Cardiac muscle cell (in vitro differentiated cells and primary cell): Measurements from ENCODE around the gene KLK5. TPM values are rescaled to one million over a fixed set of nuclear protein-coding genes. Genes with fewer than 3 reads are reported as not detected.
"Not testable (repeated sequence)": the region's sequence is repeated elsewhere in the genome, so short reads cannot be mapped to it uniquely, and the experiment has no call there.

Experiments
- DNase-seq, 2 donors: peaks; one replicate each; pipeline versions ENCODE4 v3.0.0 to v3.0.0-alpha.2; 2010 to 2017; ENCODE audit warnings: low read depth in 1 of 2, low spot score in 1 of 2
- H3K27ac ChIP-seq: fragments of 200-600 bp; sonication (generic); 2 replicates; pipeline ENCODE4 v1.5.1; 2016
- H3K27me3 ChIP-seq: fragments of 200-600 bp; sonication (generic); 2 replicates; pipeline ENCODE4 v1.6.0; 2016; ENCODE audit warnings: control low read depth
- H3K36me3 ChIP-seq: fragments of 200-600 bp; sonication (generic); 2 replicates; pipeline ENCODE4 v1.5.1; 2016; ENCODE audit warnings: control low read depth
- H3K4me1 ChIP-seq: fragments of 200-600 bp; sonication (generic); 2 replicates; pipeline ENCODE4 v1.8.1; 2017; ENCODE audit warnings: low read depth, mild to moderate bottlenecking, mixed run types
- H3K4me3 ChIP-seq: fragments of 200-600 bp; sonication (generic); 2 replicates; pipeline ENCODE4 v1.5.1; 2016; ENCODE audit warnings: mild to moderate bottlenecking
- H3K9me3 ChIP-seq: fragments of 200-600 bp; sonication (generic); 2 replicates; pipeline ENCODE4 v1.5.1; 2017; ENCODE audit warnings: low read depth, mild to moderate bottlenecking, control low read depth
- CTCF ChIP-seq: IDR thresholded peaks from 2 replicates; pipeline ENCODE4 v1.5.1; 2012; ENCODE audit warnings: low read depth, mild to moderate bottlenecking, low read length
- polyA plus RNA-seq: library from polyadenylated mRNA; unstranded; fragments of >200 nt; fragmentation: Nextera tagmentation; extraction: Ambion mirVana; gene quantifications from 2 replicates; pipeline ENCODE4 v1.2.1, GENCODE V29; 2016
- total RNA-seq: library from RNA; depleted of rRNA; stranded (reverse); fragments of >200 nt; gene quantifications from 2 replicates; pipeline ENCODE4 v1.2.3, GENCODE V29; 2016

Gene KLK5
- total and polyA plus RNA-seq, 2 experiments from 2014 or later = not detected

- no peak overlapping the region for H3K4me3 ChIP-seq
- no peaks in the 10 kb centered on the region for H3K4me1 ChIP-seq
- H3K9me3 ChIP-seq = no peaks in the 10 kb centered on the region
- DNase-seq = no peak
- no peaks in the 10 kb centered on the region for H3K27me3 ChIP-seq
- no peak overlapping the region for H3K27ac ChIP-seq
- no peak for TF ChIP-seq CTCF
- H3K36me3 ChIP-seq = no peaks in the 10 kb centered on the region
Measured at GRCh38 chr19:50975766-50976165, 22.9 kb upstream of the KLK5 start.

GRCh38 chr19:50974702-50975556 is 22.1 kb upstream of the KLK5 start:
- no peak for TF ChIP-seq CTCF
- H3K36me3 ChIP-seq = no peaks in the 10 kb centered on the region
- no peak overlapping the region for H3K27ac ChIP-seq
- DNase-seq = no peak
- H3K4me1 ChIP-seq = no peaks in the 10 kb centered on the region
- H3K9me3 ChIP-seq = no peaks in the 10 kb centered on the region
- H3K4me3 ChIP-seq = no peak overlapping the region
- H3K27me3 ChIP-seq = no peaks in the 10 kb centered on the region

GRCh38 chr19:50972795-50973376 is 20.0 kb upstream of the KLK5 start:
- H3K4me1 ChIP-seq = no peaks in the 10 kb centered on the region
- no peak for DNase-seq
- H3K27me3 ChIP-seq = no peaks in the 10 kb centered on the region
- no peaks in the 10 kb centered on the region for H3K9me3 ChIP-seq
- H3K4me3 ChIP-seq = no peak overlapping the region
- no peak overlapping the region for H3K27ac ChIP-seq
- TF ChIP-seq CTCF = no peak
- H3K36me3 ChIP-seq = no peaks in the 10 kb centered on the region

- not testable (repeated sequence) for H3K27ac ChIP-seq, H3K36me3 ChIP-seq, H3K27me3 ChIP-seq, H3K9me3 ChIP-seq, DNase-seq, H3K4me1 ChIP-seq, H3K4me3 ChIP-seq
Measured at GRCh38 chr19:50969810-50970209, 17.0 kb upstream of the KLK5 start.

GRCh38 chr19:50969413-50969760 is 16.5 kb upstream of the KLK5 start, which contains the start of gene KLK6:
Gene KLK6 (minus strand): TSS chr19:50969591. CDS start chr19:50968104, 1,487 bp downstream.
- no peak for DNase-seq
- Histone ChIP-seq H3K27me3 (no peaks in the 10 kb centered on the region), H3K4me3 (no peak within 1 kb of the TSS), H3K9me3 (no peaks in the 10 kb centered on the region), H3K27ac (no peak within 1 kb of the TSS), H3K4me1 (no peaks in the 10 kb centered on the region), H3K36me3 (no peaks in the 10 kb centered on the region)
- no peak for TF ChIP-seq CTCF
